SU-DHL-6 (cell line): Measurements from ENCODE around the gene TOLLIP.

ENCODE experiments used
- H2AFZ ChIP-seq: fragments of 200-600 bp; sonication (generic); 2 replicates; pipeline ENCODE4 v1.6.1; 2014; ENCODE audit warnings: low read depth, mild to moderate bottlenecking, moderate library complexity, mixed read lengths, antibody characterized with exemption, low read length; ENCODE audit not compliant: severe bottlenecking
- H3F3A ChIP-seq: fragments of 200-600 bp; shearing (Covaris generic); 2 replicates; pipeline ENCODE4 v1.6.0; 2016; ENCODE audit warnings: antibody characterized with exemption, mild to moderate bottlenecking; ENCODE audit not compliant: insufficient read depth
- H3K27ac ChIP-seq: fragments of 200-600 bp; sonication (generic); 2 replicates; pipeline ENCODE4 v1.5.1; 2016; ENCODE audit warnings: low read depth, mild to moderate bottlenecking, low read length, moderate library complexity, mixed read lengths
- H3K27me3 ChIP-seq: fragments of 200-600 bp; sonication (generic), shearing (Covaris generic); 2 replicates; pipeline ENCODE4 v1.6.0; 2014; ENCODE audit warnings: mild to moderate bottlenecking, low read length
- H3K36me3 ChIP-seq: fragments of 200-600 bp; sonication (generic); 2 replicates; pipeline ENCODE4 v1.6.1; 2014; ENCODE audit warnings: mild to moderate bottlenecking, low read length, mixed read lengths
- H3K4me2 ChIP-seq: fragments of 300-600, 200-600 bp; shearing (Covaris generic), sonication (generic); 2 replicates; pipeline ENCODE4 v1.6.0; 2014; ENCODE audit warnings: low read length, low read depth, mild to moderate bottlenecking; ENCODE audit not compliant: poor library complexity, severe bottlenecking
- H3K4me3 ChIP-seq: fragments of 200-600 bp; sonication (generic); 2 replicates; pipeline ENCODE4 v1.5.1; 2014; ENCODE audit warnings: antibody characterized with exemption, low read length, mild to moderate bottlenecking, mixed read lengths; ENCODE audit not compliant: insufficient read depth, poor library complexity, severe bottlenecking
- H3K79me2 ChIP-seq: fragments of 200-600 bp; sonication (generic); 2 replicates; pipeline ENCODE4 v1.6.1; 2014; ENCODE audit warnings: mild to moderate bottlenecking, low read length, moderate library complexity; ENCODE audit not compliant: insufficient read depth
- H3K9ac ChIP-seq: fragments of 200-600 bp; sonication (generic); 2 replicates; pipeline ENCODE4 v1.7.0; 2014; ENCODE audit warnings: mild to moderate bottlenecking, low read length
- H3K9me2 ChIP-seq: fragments of 200-600 bp; sonication (generic); replicated peaks from 2 replicates; pipeline ENCODE4 v1.6.1; 2014; ENCODE audit warnings: low read length; ENCODE audit not compliant: insufficient read depth
- H3K9me3 ChIP-seq: fragments of 200-600 bp; sonication (generic); 2 replicates; pipeline ENCODE4 v1.6.1; 2014; ENCODE audit warnings: low read length, mixed read lengths; ENCODE audit not compliant: insufficient read depth
- H4K20me1 ChIP-seq: fragments of 200-600 bp; sonication (generic); 2 replicates; pipeline ENCODE4 v1.6.1; 2014; ENCODE audit warnings: low read depth, mild to moderate bottlenecking, antibody characterized with exemption, low read length, moderate library complexity, mixed read lengths
- CTCF ChIP-seq: fragments of 200-600 bp; sonication (generic); IDR thresholded peaks from one replicate; pipeline ENCODE4 v1.5.1; 2017; ENCODE audit warnings: antibody characterized with exemption, mild to moderate bottlenecking, low read length, moderate library complexity; ENCODE audit not compliant: insufficient read depth, poor library complexity, severe bottlenecking
- EZH2phosphoT487 ChIP-seq: fragments of 200-600 bp; sonication (generic), shearing (Covaris generic); conservative IDR thresholded peaks from 2 replicates; pipeline ENCODE4 v1.6.1; 2018; ENCODE audit warnings: mild to moderate bottlenecking, antibody characterized with exemption, low read length, moderate library complexity, mixed read lengths

Gene TOLLIP

DNA sequence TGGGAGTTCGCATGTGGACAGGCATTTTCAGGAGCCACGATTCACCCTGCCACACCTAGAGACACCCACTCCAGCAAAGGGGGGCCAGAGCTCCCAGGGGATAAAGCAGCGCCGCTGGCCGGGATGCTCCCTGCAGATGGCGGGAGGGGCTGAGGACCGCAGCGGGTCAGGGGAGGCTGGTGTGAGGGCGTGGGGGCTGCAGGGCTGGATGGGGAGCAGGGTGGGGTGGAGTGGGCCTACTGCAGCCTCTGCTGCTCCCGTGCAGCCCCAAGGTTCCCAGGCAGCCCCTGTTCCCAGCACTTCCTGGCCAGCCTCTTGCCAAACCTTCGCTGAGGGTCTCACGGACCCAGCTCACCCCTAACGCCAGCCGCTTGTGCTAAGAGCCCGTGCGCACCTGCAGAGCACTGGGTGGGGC, 73.5 kb downstream of the TOLLIP start:
- no peaks in the 10 kb centered on the region for H3K79me2 ChIP-seq

DNA sequence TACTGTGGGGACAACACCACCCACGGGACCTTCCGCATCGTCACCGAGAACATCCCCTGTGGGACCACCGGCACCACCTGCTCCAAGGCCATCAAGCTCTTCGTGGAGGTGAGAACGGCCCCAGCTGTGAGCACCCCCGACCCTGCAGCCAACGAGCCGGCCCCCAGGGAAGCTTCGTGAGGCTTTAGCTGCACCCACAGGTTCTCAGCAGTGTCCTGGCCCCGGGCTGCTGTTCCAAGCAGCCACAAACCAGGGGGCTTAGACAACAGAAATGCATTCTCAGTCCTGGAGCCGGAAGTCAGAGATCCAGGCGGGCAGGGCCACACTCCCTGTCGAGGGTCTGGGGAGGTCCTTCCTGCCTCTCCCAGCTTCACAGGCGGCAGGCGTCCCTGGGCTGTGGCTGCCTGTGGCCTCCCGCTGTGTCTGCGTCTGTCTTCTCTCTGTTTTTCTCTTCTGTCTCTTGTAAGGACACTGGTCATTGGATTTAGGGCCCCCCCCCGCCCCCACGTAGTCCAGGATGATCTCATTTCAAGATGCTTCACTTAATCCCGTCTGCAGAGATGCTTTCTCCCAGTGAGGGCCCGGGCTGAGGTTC, 74.0 kb downstream of the TOLLIP start:
- no peaks in the 10 kb centered on the region for H3K36me3 ChIP-seq
- no peaks in the 10 kb centered on the region for H3K27me3 ChIP-seq
- no peaks in the 10 kb centered on the region for H3K9me2 ChIP-seq
- no peak overlapping the region for H3K27ac ChIP-seq
- H2AFZ ChIP-seq: no peak overlapping the region
- H4K20me1 ChIP-seq: no peaks in the 10 kb centered on the region
- H3K9me3 ChIP-seq: no peaks in the 10 kb centered on the region
- H3K4me3 ChIP-seq: no peak overlapping the region
- no peaks in the 10 kb centered on the region for H3F3A ChIP-seq
- no peak overlapping the region for H3K4me2 ChIP-seq
- H3K79me2 ChIP-seq: no peaks in the 10 kb centered on the region
- H3K9ac ChIP-seq: no peak overlapping the region
- TF ChIP-seq EZH2phosphoT487 (no peak), CTCF (no peak)

More for the DNA sequence above, 73.5 kb downstream of the TOLLIP start:
- TF ChIP-seq EZH2phosphoT487 (no peak), CTCF (no peak)
- Histone ChIP-seq H3K4me2 (no peak overlapping the region), H3K36me3 (no peaks in the 10 kb centered on the region), H3K27ac (no peak overlapping the region), H3K9me2 (no peaks in the 10 kb centered on the region), H3K9me3 (no peaks in the 10 kb centered on the region), H3K9ac (no peak overlapping the region), H3F3A (no peaks in the 10 kb centered on the region), H2AFZ (no peak overlapping the region), H3K27me3 (no peaks in the 10 kb centered on the region), H3K4me3 (no peak overlapping the region), H4K20me1 (no peaks in the 10 kb centered on the region)

DNA sequence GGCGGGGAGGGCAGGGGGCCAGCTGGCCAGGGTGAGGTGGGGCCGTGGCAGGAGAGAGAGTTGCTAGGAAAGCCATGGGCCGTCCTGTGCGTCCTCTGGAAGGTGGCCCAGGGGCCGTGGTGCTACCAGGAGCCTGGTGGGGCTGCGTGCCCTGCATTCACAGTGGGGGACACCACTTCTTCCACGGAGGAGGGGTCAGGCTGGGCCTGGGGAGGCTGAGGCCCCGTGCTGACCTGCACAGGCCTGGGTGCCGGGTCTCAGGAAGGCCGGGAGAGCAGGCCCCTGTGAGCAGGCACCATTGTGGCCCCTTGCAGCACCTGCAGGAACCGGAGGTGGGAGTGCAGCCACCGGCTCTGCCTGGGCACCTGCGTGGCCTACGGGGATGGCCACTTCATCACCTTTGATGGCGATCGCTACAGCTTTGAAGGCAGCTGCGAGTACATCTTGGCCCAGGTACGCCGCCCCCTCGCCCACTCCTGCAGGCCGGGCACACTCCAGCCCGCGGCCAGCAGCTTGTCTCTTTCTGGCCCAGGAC, 74.6 kb downstream of the TOLLIP start:
- no peaks in the 10 kb centered on the region for H3K9me2 ChIP-seq
- H3K4me3 ChIP-seq: no peak overlapping the region
- TF ChIP-seq CTCF: no peak
- no peak for TF ChIP-seq EZH2phosphoT487
- H3K9me3 ChIP-seq: no peaks in the 10 kb centered on the region
- H3K27ac ChIP-seq: no peak overlapping the region
- H3K4me2 ChIP-seq: no peak overlapping the region
- no peak overlapping the region for H3K9ac ChIP-seq
- H2AFZ ChIP-seq: no peak overlapping the region
- no peaks in the 10 kb centered on the region for H3K79me2 ChIP-seq
- no peaks in the 10 kb centered on the region for H4K20me1 ChIP-seq
- no peaks in the 10 kb centered on the region for H3K36me3 ChIP-seq
- no peaks in the 10 kb centered on the region for H3K27me3 ChIP-seq
- H3F3A ChIP-seq: no peaks in the 10 kb centered on the region
